SK-N-SH treated with all-trans-retinoic acid at 6 μM for 48 hours (cell line): ENCODE data around the gene TEX14.

Source experiments
- ATAC-seq: fragments of 200-7000 bp; cut with Tn5 transposase; 3 replicates; pipeline ENCODE4 v1.9.1; 2020; ENCODE audit warnings: mild to moderate bottlenecking, moderate library complexity
- ARNTL ChIP-seq: fragments of 450-650 bp; formaldehyde crosslinking; IDR thresholded peaks from 2 replicates; pipeline ENCODE4 v1.5.0; 2020; ENCODE audit warnings: low read depth, mild to moderate bottlenecking, moderate library complexity, borderline replicate concordance
- BACH2 ChIP-seq: fragments of 250-450 bp; sonication (Bioruptor Pico); IDR thresholded peaks from 2 replicates; pipeline ENCODE4 v1.9.0; 2021; ENCODE audit warnings: mild to moderate bottlenecking, borderline replicate concordance
- CSDC2 ChIP-seq: fragments of 250-450 bp; sonication (Bioruptor Pico); IDR thresholded peaks from 2 replicates; pipeline ENCODE4 v1.5.0; 2020; ENCODE audit warnings: mild to moderate bottlenecking, moderate library complexity
- ESRRG ChIP-seq: fragments of 250-450 bp; sonication (Bioruptor Pico); IDR thresholded peaks from 2 replicates; pipeline ENCODE4 v1.6.1; 2021; ENCODE audit warnings: mild to moderate bottlenecking
- GLIS3 ChIP-seq: fragments of 250-450 bp; sonication (Bioruptor Pico); IDR thresholded peaks from 2 replicates; pipeline ENCODE4 v1.5.0; 2020; ENCODE audit warnings: mild to moderate bottlenecking, moderate library complexity
- ISL1 ChIP-seq: fragments of 250-450 bp; sonication (Bioruptor Pico); IDR thresholded peaks from 2 replicates; pipeline ENCODE4 v2.1.2; 2022; ENCODE audit warnings: mild to moderate bottlenecking, moderate library complexity
- OSR1 ChIP-seq: fragments of 250-450 bp; sonication (Bioruptor Pico); IDR thresholded peaks from 2 replicates; pipeline ENCODE4 v1.8.0; 2022; ENCODE audit warnings: moderate library complexity, mild to moderate bottlenecking, inconsistent platforms
- PPARA ChIP-seq: fragments of 250-450 bp; sonication (Bioruptor Pico); IDR thresholded peaks from 2 replicates; pipeline ENCODE4 v1.5.0; 2020; ENCODE audit warnings: mild to moderate bottlenecking, borderline replicate concordance
- SNAI2 ChIP-seq: fragments of 250-450 bp; sonication (Bioruptor Pico); IDR thresholded peaks from 2 replicates; pipeline ENCODE4 v1.5.0; 2020; ENCODE audit warnings: mild to moderate bottlenecking, moderate library complexity
- TCF4 ChIP-seq: fragments of 250-450 bp; sonication (Bioruptor Pico); IDR thresholded peaks from 2 replicates; pipeline ENCODE4 v1.8.0; 2021; ENCODE audit warnings: mild to moderate bottlenecking, moderate library complexity, borderline replicate concordance
- TOX ChIP-seq: fragments of 250-450 bp; sonication (Bioruptor Pico); IDR thresholded peaks from 2 replicates; pipeline ENCODE4 v1.8.0; 2021; ENCODE audit warnings: mild to moderate bottlenecking, moderate library complexity, borderline replicate concordance
- ZFP30 ChIP-seq: fragments of 450-650 bp; formaldehyde crosslinking; IDR thresholded peaks from 2 replicates; pipeline ENCODE4 v1.5.0; 2022; ENCODE audit warnings: mild to moderate bottlenecking, moderate library complexity
- ZNF565 ChIP-seq: fragments of 450-650 bp; formaldehyde crosslinking; conservative IDR thresholded peaks from 2 replicates; pipeline ENCODE4 v1.5.0; 2020; ENCODE audit warnings: low read depth, mild to moderate bottlenecking, moderate library complexity
- ZNF70 ChIP-seq: fragments of 450-650 bp; formaldehyde crosslinking; IDR thresholded peaks from 2 replicates; pipeline ENCODE4 v1.5.0; 2020; ENCODE audit warnings: mild to moderate bottlenecking, moderate library complexity
- ZNF8 ChIP-seq: fragments of 450-650 bp; formaldehyde crosslinking; IDR thresholded peaks from 2 replicates; pipeline ENCODE4 v1.5.0; 2020; ENCODE audit warnings: mild to moderate bottlenecking, moderate library complexity
- TF ChIP-seq, protein P1 (sequence below): fragments of 250-450 bp; sonication (Bioruptor Pico); IDR thresholded peaks from 2 replicates; pipeline ENCODE4 v1.5.1; 2020; ENCODE audit warnings: low read depth, mild to moderate bottlenecking, moderate library complexity
- TF ChIP-seq, protein P2 (sequence below): fragments of 250-450 bp; sonication (Bioruptor Pico); IDR thresholded peaks from 2 replicates; pipeline ENCODE4 v1.8.0; 2021; ENCODE audit warnings: low read depth, mild to moderate bottlenecking, moderate library complexity, borderline replicate concordance
- TF ChIP-seq, protein P3 (sequence below): fragments of 250-450 bp; sonication (Bioruptor Pico); IDR thresholded peaks from 2 replicates; pipeline ENCODE4 v1.8.0; 2020; ENCODE audit warnings: mild to moderate bottlenecking, moderate library complexity, borderline replicate concordance
- TF ChIP-seq, protein P4 (sequence below): fragments of 250-450 bp; sonication (Bioruptor Pico); IDR thresholded peaks from 2 replicates; pipeline ENCODE4 v1.5.0; 2020; ENCODE audit warnings: mild to moderate bottlenecking, moderate library complexity
- TF ChIP-seq, protein P5 (sequence below): fragments of 250-450 bp; sonication (Bioruptor Pico); IDR thresholded peaks from 2 replicates; pipeline ENCODE4 v1.5.1; 2021; ENCODE audit warnings: mild to moderate bottlenecking, moderate library complexity

The TEX14 gene

DNA sequence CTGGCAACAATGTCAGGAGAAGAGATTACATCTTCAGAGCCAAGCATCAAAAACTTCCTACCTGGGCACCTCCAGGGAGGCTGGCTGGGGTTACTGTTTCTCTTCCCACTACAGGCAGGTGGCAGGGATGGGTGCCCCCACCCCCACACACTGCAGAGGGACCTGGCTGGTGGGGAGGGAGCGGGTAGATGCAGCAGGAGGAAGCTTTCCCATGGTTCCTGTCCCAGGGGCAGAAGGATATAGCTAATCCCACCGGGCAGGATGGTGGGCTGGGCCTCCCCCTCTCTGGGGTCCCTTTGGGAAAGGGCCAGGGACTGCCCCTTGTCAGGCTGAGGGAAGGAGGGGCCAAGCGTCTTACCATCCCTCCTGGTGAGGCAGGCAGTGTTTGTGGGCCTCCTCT is 160.7 kb downstream of the TEX14 start:
- TF ChIP-seq ZFP30 (CRISPR knock-in tag) (no peak), ESRRG (no peak), PPARA (CRISPR knock-in tag) (no peak), TOX (no peak), CSDC2 (CRISPR knock-in tag) (no peak), SNAI2 (no peak), ARNTL (no peak), BACH2 (no peak), GLIS3 (CRISPR knock-in tag) (no peak), OSR1 (no peak), TCF4 (CRISPR knock-in tag) (no peak), ZNF8 (CRISPR knock-in tag) (no peak)
- TF ChIP-seq, protein P1, sequence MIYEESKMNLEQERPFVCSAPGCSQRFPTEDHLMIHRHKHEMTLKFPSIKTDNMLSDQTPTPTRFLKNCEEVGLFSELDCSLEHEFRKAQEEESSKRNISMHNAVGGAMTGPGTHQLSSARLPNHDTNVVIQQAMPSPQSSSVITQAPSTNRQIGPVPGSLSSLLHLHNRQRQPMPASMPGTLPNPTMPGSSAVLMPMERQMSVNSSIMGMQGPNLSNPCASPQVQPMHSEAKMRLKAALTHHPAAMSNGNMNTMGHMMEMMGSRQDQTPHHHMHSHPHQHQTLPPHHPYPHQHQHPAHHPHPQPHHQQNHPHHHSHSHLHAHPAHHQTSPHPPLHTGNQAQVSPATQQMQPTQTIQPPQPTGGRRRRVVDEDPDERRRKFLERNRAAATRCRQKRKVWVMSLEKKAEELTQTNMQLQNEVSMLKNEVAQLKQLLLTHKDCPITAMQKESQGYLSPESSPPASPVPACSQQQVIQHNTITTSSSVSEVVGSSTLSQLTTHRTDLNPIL (CRISPR knock-in tag), result no peak
- TF ChIP-seq, protein P2, sequence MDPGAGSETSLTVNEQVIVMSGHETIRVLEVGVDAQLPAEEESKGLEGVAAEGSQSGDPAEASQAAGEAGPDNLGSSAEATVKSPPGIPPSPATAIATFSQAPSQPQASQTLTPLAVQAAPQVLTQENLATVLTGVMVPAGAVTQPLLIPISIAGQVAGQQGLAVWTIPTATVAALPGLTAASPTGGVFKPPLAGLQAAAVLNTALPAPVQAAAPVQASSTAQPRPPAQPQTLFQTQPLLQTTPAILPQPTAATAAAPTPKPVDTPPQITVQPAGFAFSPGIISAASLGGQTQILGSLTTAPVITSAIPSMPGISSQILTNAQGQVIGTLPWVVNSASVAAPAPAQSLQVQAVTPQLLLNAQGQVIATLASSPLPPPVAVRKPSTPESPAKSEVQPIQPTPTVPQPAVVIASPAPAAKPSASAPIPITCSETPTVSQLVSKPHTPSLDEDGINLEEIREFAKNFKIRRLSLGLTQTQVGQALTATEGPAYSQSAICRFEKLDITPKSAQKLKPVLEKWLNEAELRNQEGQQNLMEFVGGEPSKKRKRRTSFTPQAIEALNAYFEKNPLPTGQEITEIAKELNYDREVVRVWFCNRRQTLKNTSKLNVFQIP (CRISPR knock-in tag), result no peak
- TF ChIP-seq, protein P3, sequence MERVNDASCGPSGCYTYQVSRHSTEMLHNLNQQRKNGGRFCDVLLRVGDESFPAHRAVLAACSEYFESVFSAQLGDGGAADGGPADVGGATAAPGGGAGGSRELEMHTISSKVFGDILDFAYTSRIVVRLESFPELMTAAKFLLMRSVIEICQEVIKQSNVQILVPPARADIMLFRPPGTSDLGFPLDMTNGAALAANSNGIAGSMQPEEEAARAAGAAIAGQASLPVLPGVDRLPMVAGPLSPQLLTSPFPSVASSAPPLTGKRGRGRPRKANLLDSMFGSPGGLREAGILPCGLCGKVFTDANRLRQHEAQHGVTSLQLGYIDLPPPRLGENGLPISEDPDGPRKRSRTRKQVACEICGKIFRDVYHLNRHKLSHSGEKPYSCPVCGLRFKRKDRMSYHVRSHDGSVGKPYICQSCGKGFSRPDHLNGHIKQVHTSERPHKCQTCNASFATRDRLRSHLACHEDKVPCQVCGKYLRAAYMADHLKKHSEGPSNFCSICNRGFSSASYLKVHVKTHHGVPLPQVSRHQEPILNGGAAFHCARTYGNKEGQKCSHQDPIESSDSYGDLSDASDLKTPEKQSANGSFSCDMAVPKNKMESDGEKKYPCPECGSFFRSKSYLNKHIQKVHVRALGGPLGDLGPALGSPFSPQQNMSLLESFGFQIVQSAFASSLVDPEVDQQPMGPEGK (CRISPR knock-in tag), result no peak
- TF ChIP-seq, protein P4, sequence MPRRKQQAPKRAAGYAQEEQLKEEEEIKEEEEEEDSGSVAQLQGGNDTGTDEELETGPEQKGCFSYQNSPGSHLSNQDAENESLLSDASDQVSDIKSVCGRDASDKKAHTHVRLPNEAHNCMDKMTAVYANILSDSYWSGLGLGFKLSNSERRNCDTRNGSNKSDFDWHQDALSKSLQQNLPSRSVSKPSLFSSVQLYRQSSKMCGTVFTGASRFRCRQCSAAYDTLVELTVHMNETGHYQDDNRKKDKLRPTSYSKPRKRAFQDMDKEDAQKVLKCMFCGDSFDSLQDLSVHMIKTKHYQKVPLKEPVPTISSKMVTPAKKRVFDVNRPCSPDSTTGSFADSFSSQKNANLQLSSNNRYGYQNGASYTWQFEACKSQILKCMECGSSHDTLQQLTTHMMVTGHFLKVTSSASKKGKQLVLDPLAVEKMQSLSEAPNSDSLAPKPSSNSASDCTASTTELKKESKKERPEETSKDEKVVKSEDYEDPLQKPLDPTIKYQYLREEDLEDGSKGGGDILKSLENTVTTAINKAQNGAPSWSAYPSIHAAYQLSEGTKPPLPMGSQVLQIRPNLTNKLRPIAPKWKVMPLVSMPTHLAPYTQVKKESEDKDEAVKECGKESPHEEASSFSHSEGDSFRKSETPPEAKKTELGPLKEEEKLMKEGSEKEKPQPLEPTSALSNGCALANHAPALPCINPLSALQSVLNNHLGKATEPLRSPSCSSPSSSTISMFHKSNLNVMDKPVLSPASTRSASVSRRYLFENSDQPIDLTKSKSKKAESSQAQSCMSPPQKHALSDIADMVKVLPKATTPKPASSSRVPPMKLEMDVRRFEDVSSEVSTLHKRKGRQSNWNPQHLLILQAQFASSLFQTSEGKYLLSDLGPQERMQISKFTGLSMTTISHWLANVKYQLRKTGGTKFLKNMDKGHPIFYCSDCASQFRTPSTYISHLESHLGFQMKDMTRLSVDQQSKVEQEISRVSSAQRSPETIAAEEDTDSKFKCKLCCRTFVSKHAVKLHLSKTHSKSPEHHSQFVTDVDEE, result no peak
- TF ChIP-seq, protein P5, sequence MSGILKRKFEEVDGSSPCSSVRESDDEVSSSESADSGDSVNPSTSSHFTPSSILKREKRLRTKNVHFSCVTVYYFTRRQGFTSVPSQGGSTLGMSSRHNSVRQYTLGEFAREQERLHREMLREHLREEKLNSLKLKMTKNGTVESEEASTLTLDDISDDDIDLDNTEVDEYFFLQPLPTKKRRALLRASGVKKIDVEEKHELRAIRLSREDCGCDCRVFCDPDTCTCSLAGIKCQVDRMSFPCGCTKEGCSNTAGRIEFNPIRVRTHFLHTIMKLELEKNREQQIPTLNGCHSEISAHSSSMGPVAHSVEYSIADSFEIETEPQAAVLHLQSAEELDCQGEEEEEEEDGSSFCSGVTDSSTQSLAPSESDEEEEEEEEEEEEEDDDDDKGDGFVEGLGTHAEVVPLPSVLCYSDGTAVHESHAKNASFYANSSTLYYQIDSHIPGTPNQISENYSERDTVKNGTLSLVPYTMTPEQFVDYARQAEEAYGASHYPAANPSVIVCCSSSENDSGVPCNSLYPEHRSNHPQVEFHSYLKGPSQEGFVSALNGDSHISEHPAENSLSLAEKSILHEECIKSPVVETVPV (CRISPR knock-in tag), result no peak
- no peak; the same call in 2 of the 3 replicates for ATAC-seq

DNA sequence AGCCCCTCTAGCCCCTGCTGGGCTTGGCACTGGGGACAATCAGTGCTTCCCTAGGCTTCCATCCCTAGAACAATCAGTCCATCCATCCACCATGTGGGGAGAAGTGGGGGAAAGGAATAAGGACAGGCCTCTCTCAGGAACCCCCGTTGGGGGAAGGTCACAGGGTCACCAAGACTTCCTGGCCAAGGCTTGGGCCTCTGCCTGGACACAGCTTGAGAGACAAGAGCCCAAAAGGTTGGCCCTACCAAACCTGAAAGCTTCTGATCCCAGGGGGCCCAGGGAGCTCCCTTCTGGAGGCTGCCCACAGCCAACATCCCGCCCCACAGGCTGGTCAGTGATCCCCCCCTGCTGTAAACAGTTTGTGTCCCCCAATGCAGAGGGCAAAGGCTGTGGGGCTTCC is 161.2 kb downstream of the TEX14 start:
- no peak for ATAC-seq
- no peak for TF ChIP-seq ARNTL
- TF ChIP-seq ISL1, result no peak
- TF ChIP-seq ZNF70 (CRISPR knock-in tag), result no peak
- TF ChIP-seq ZNF565 (CRISPR knock-in tag), result no peak
- no peak for TF ChIP-seq ESRRG
- no peak for TF ChIP-seq OSR1
- no peak for TF ChIP-seq ZFP30 (CRISPR knock-in tag)
- TF ChIP-seq BACH2, result no peak
- TF ChIP-seq GLIS3 (CRISPR knock-in tag), result no peak
- TF ChIP-seq CSDC2 (CRISPR knock-in tag), result no peak
- no peak for TF ChIP-seq PPARA (CRISPR knock-in tag)
- TF ChIP-seq TCF4 (CRISPR knock-in tag), result no peak
- TF ChIP-seq, protein P3 (CRISPR knock-in tag), result no peak
- TF ChIP-seq ZNF8 (CRISPR knock-in tag), result no peak
